Fibroblast of skin of left biceps (primary cell): Measurements from ENCODE around the gene TMEM150B.

Source experiments
- DNase-seq, 2 experiments: peaks; one replicate each; pipeline ENCODE4 v3.0.0-alpha.2; 2013; ENCODE audit warnings: low read depth in 2 of 2

TMEM150B gene

GRCh38 chr19:55278391-55279135 lies 46.6 kb downstream of the TMEM150B start:
- no peak for DNase-seq

GRCh38 chr19:55277494-55277893 lies 47.6 kb downstream of the TMEM150B start:
- DNase-seq = no peak

GRCh38 chr19:55276720-55277430 lies 48.3 kb downstream of the TMEM150B start:
- no peak for DNase-seq

GRCh38 chr19:55275851-55276719 lies 49.1 kb downstream of the TMEM150B start:
- no peak for DNase-seq

- no peak for DNase-seq
Measured at GRCh38 chr19:55273978-55274707, 51.0 kb downstream of the TMEM150B start.

DNA sequence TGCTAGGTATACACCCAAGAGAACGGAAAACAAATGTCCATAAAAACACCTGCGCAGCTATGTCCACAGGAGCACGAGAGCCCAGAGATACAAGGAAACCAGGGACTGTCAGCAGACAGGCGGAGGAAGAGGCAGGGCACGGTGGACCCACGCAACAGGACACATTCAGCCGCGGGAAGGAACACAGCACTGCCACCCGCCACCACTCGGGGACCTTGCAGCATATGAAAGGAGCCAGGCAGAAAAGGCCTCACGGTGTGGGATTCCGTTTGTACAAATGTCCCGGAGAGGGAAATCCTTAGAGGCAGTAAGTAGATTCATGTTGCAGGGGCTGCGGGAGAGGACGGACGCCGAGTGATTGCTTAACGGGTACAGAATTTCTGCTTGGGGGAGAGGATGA lies 53.0 kb downstream of the TMEM150B start:
- DNase-seq = no peak

DNA sequence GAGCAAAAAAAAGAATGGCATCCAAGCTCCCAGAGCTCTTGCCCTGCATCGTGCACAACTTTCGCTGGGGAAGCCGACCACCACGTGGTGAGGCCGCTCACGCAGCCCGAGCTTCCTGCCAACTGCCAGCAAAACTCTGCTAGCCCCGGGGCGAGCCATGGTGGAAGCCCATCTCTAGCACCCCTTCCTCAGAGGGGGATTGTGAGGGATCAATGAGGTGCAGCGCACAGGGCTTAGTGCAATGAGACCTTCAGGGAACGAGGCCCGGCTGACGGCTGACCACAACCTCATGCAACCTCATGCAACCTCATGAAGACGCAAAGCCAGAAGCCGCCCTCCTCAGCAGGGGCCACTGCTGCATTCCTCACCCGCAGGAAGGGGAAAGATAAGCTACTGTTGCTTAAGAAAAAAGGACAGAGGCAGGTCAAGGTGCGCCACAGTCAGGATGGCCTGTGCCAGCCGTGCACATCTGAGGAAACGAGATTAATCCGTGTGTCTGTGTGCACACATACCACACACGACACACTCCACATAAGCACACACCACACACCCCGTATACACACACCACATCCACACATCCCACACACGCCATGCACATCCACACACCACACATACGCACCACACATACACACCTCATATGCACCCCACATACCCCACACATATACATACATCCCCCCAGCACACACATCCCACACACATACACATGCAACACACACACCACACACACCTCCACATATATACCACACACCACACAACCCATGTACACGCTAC lies 54.8 kb downstream of the TMEM150B start:
- no peak for DNase-seq

DNA sequence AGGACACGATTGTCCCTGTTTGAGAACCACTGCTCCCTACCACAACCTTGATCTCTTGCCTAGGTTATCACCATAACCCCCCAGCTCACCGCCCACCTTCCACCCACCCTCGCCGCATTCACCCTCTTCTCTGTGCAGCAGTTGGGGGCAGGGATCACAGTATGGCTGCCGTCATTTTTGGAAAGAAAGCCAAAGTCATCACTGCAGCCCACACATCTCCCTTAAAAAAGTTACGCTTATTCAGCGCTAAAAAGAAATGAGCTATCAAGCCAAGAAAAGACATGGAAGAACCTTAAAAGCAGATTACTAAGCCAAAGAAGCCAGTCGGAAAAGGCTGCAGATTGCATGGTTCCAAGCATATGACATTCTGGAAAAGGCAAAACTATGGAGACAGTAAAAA lies 55.8 kb downstream of the TMEM150B start:
- no peak for DNase-seq

DNA sequence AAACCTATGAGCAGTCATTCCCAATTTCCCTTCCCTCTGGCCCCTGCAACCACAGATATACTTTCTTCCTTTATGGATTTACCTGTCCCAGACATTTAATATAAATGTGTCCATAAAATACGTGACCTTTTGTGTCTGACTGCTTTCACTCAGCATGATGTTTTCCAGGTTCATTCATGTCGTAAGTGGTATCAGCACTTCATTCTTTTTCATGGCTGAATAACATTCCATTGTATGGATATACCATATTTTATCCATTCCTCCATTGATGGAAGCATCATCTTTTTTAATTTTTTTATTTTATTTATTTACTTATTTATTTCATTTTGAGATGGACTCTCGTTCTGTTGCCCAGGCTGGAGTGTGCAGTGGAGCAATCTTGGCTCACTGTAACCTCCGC lies 58.3 kb downstream of the TMEM150B start:
- DNase-seq = no peak

DNA sequence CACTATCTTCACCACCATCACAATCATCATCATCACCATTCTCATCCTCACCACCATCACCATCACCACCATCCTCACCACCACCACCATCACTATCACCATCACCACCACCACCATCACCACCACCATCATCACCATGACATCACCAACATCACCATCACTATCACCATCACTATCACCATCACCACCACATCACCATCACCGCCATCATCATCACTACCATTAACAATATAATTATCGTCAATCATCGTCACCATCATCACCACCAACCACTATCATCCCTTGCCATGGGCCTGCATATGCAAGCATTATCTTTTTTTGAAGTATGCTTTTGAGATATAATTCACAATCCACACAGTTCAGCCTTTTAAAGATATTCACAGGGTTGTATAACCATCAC lies 58.7 kb downstream of the TMEM150B start:
- no peak for DNase-seq

DNA sequence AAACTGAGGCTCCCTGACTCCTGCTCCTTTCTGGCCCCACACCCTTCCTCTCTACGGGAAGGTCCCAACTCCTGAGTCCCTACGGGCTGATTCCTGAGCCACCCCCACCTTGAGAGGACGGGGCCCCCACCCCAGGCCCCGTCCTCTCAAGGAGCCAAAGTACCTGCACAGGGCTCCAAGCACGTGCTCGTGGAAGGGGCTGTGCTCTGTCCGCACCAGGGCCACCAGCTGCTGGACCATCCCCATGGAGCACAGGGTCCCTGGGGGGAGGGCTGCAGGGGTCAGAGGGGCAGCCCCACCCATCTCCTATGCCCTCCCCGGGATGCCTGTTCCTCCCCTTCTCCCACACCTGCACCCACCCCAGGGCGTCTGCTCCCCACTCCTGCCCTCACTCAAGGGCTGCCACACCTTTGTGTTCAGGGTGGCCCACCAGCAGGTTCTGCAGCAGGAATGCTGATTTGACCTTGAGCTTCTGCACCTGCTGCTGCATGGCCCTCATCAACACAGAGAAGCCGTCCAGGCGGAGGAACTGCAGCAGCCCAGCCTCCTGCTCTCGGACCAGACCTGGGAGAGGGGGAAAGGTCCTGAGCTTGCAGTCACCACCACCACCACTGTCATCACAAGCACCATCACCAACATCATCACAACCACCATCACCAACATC lies 59.3 kb downstream of the TMEM150B start:
- no peak for DNase-seq

DNA sequence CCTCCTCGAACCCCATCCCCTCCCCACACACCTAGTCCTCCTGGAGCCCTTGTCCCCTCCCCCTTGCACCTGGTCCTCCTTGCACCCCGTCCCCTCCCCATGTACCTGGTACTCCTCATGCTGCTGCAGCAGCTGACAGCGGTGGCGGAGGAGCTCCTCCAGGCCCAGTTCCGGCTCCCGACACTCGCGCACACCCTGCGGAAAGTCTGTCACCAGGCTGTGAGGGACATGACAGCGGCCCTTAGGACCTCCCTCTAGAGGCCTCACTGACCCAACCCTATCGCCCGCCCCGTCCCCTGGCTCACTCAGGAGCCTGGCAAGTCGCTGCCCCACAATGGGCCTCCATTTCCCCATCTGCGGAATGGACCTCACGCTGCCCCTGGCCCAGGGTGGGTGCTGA lies 60.0 kb downstream of the TMEM150B start:
- DNase-seq = no peak

DNA sequence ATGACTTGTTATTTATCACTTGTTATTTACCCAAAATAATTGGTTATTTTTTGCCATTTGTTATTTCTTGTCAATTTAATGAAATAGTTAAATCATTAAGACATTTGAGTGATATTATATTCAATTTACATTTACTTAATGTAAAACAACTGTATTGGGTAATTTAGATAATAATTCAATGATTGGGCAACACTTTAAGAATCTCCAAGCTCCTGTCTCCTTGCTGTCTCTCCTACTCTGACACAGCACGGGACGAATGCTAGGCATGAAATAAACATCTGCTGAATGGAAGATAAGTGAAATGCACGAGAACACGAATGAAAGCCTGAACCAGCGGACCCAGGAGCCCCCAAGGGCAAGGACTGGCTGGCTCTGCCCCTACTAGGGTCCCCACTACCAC lies 60.6 kb downstream of the TMEM150B start:
- no peak for DNase-seq
